ENCODE results near the gene ARHGEF9.

DNA sequence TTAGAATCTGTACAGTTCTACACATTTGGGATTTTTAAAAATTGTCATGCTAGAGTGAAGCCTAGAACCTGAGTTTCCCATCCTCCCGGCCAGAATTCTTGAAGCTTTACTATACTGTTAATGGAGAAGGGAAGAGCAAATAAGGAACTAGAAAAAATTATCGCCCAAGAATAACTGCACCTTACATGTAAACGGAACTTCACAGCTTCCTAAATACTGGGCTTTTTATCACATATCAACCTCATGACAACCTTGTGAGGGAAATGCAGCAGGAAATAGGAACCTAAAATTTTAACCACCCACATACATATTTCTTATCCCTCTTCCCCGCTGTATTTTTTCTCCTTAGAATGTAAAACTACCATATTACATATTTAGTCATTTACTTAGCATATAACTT is 19.3 kb downstream of the ARHGEF9 start:
- TF ChIP-seq CTCF (IDR thresholded peaks at IDR 0.05; ENCODE audit: low read length) (no peak), EZH2 (IDR thresholded peaks at IDR 0.05; ENCODE audit: borderline replicate concordance, low read length) (no peak)
